ENCODE measurements around the gene PAX7. TPM values are rescaled to one million over a fixed set of nuclear protein-coding genes. Genes with fewer than 3 reads are reported as not detected.

Gene PAX7
- total RNA-seq, 4 donors from 2014 or later, result not detected

DNA sequence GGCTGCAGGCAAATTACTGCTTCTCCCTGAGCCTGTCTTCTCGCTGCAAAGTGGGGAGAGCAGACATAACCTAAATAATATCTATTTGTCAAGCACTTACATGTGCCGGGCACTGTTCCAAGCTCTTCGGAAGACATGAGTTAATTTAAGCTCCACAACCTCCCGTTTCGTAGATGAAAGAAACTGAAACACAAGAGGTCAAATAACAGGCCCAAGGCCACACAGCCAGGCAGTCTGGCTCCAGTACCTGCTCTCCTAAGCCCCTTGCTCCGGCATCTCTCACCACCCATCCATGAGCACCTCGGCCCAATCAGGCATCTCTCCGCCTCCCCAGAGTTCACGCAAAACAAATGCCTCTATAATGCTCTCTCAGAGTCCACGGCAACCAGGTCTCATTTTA, 163.4 kb downstream of the PAX7 start:
- Histone ChIP-seq H3K9me3 (no peaks in the 10 kb centered on the region), H3K4me3 (no peak overlapping the region), H3K36me3 (no peaks in the 10 kb centered on the region), H3K4me1 (no peaks in the 10 kb centered on the region), H3K27ac (no peak overlapping the region), H3K27me3 (peaks cover 0 to 74% (median 0%) of the 10 kb centered on the region in 4 donors)
- intact Hi-C loops (cut with DNase I), result no loop called here
- TF ChIP-seq, protein P1, sequence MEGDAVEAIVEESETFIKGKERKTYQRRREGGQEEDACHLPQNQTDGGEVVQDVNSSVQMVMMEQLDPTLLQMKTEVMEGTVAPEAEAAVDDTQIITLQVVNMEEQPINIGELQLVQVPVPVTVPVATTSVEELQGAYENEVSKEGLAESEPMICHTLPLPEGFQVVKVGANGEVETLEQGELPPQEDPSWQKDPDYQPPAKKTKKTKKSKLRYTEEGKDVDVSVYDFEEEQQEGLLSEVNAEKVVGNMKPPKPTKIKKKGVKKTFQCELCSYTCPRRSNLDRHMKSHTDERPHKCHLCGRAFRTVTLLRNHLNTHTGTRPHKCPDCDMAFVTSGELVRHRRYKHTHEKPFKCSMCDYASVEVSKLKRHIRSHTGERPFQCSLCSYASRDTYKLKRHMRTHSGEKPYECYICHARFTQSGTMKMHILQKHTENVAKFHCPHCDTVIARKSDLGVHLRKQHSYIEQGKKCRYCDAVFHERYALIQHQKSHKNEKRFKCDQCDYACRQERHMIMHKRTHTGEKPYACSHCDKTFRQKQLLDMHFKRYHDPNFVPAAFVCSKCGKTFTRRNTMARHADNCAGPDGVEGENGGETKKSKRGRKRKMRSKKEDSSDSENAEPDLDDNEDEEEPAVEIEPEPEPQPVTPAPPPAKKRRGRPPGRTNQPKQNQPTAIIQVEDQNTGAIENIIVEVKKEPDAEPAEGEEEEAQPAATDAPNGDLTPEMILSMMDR (IDR thresholded peaks at IDR 0.05), result no peak
- TF ChIP-seq POLR2A (IDR thresholded peaks at IDR 0.05), result no peak
- no peak for DNase-seq
- WGBS, 2 donors, result 40 to 46% methylated on average over 10 of the region's 10 CpGs

DNA sequence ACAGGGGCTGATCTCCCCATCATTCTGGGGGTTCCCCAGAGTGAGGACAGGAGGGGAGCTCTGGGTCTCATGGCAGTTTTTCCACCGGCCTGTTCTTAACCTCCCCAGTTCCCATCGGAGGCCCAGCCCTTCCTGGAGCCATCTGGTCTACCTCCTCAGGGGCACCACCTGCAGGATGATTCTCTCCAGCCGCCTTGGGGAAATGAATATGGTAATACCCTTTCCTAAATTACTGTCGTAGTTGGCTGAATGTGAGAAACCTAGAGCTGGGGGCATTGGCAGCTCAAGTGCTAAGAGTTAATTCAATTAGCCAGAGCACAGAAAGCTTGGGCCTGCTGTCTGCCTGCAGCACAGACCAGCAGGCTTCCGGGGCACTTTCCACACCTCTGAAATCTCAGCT, 163.9 kb downstream of the PAX7 start:
- Histone ChIP-seq H3K9me3 (no peaks in the 10 kb centered on the region), H3K27ac (no peak overlapping the region), H3K27me3 (peaks cover 0 to 74% (median 0%) of the 10 kb centered on the region in 4 donors), H3K4me3 (no peak overlapping the region), H3K4me1 (no peaks in the 10 kb centered on the region), H3K36me3 (no peaks in the 10 kb centered on the region)
- WGBS, 2 donors, result 29 to 50% methylated on average over 2 to 3 of the region's 5 CpGs
- no peak for TF ChIP-seq POLR2A (IDR thresholded peaks at IDR 0.05)
- TF ChIP-seq, protein P1 (IDR thresholded peaks at IDR 0.05), result no peak
- no peak for DNase-seq
- intact Hi-C loops (cut with DNase I), result no loop called here

DNA sequence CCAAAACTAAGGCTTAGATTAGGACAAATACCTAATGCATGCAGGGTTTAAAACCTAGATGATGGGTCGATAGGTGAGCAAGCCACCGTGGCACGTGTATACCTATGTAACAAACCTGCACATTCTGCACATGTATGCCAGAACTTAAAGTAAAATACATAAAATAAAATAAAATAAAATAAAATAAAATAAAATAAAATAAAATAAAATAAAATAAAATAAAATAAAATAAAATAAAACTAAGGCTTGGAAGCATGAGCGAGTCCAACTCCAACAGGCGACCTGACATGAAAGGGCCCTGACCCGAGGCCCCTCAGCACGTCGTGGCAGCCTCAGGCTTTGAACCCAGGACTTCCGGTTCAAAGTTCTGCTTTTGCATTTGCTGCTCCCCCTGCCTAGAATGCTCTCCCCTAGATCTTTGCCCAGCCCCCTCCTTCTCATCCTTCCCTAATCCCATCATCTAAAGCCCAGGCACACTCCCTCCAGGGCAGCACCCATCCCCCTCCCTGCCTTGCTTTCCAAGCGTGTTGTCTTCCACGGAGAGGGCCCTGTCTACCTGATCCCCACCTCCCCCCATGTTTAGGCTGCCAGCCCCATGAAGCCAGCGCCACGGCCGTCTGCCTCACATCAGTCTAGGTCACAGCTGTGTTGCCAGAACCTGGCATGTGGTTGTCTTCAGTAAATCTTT, 164.5 kb downstream of the PAX7 start:
- TF ChIP-seq, protein P1 (IDR thresholded peaks at IDR 0.05), result no peak
- no peak for TF ChIP-seq POLR2A (IDR thresholded peaks at IDR 0.05)

DNA sequence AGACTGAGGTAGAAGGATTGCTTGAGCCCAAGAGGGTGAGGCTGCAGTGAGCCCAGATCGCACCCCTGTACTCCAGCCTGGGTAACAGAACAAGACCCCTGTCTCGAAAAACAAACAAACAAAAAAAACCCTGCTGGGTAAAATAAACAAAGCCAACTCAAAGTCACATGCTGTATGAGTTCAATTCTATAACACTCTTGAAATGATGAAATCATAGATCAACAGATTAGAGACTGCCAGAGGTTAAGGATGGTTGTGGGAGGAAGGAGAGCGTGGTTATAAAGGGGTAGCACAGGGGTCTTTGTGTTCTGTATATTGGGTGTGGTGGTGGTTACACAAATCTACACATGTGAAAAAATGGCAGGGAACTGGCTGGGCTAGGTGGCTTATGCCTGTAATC, 166.3 kb downstream of the PAX7 start:
- whole genome bisulfite sequencing, 2 donors, result 72% methylated on average over 3 of the region's 3 CpGs
- DNase-seq, result no peak

More for the DNA sequence above, 164.5 kb downstream of the PAX7 start:
- intact Hi-C loops (cut with DNase I), result no loop called here
- Histone ChIP-seq H3K9me3 (no peaks in the 10 kb centered on the region), H3K27me3 (peaks cover 0 to 71% (median 0%) of the 10 kb centered on the region in 4 donors), H3K4me1 (no peaks in the 10 kb centered on the region), H3K27ac (no peak overlapping the region), H3K4me3 (no peak overlapping the region), H3K36me3 (no peaks in the 10 kb centered on the region)
- 66 to 67% methylated on average over 14 of the region's 14 CpGs for WGBS, 2 donors
- no peak for DNase-seq

More for the DNA sequence above, 166.3 kb downstream of the PAX7 start:
- TF ChIP-seq, protein P1 (IDR thresholded peaks at IDR 0.05), result no peak
- no peak for TF ChIP-seq POLR2A (IDR thresholded peaks at IDR 0.05)
- Histone ChIP-seq H3K4me3 (no peak overlapping the region), H3K4me1 (no peaks in the 10 kb centered on the region), H3K27me3 (peaks cover 0 to 53% (median 0%) of the 10 kb centered on the region in 4 donors), H3K36me3 (no peaks in the 10 kb centered on the region), H3K9me3 (no peaks in the 10 kb centered on the region), H3K27ac (no peak overlapping the region)
- intact Hi-C loops (cut with DNase I), result no loop called here

Small RNAs within 50 kb of the gene (small RNA-seq; reads per million reads assigned to genes)
- gene AL031737.1, result 0 reads per million in 4 donors

Other genes starting within 250 kb of the PAX7 start
- 1 to 10 TPM in 2 of 4 donors, under 1 TPM in 2; 0.48 to 7.6 (median 1.3) TPM for gene KLHDC7A, start 149.9 kb upstream of the PAX7 start, total RNA-seq
- gene TAS1R2, start 228.8 kb downstream of the PAX7 start, total RNA-seq, result not detected